K562 (cell line): Measurements from ENCODE around the gene C20orf96. TPM values are rescaled to one million over a fixed set of nuclear protein-coding genes. Genes with fewer than 3 reads are reported as not detected.

Experiments used
- ATAC-seq: fragments of 200-7000 bp; cut with Tn5 transposase; 3 replicates; pipeline ENCODE4 v1.9.1; 2020; ENCODE audit warnings: moderate library complexity
- BruUV-seq: library from RNA; stranded (reverse); fragments of 400-500 nt; replicated peaks from 2 replicates; lab custom pipeline; 2021; lab: Mats Ljungman, UMichigan
- CTCF ChIA-PET: fragments of 300-600 bp; formaldehyde crosslinking; extraction: SDS; loops from one replicate; lab custom pipeline; 2021; ENCODE audit warnings: low intra/inter-chr PET ratio; lab: Yijun Ruan, JAX
- POLR2A ChIA-PET: fragments of 300-600, 350-650 bp; sonication (Branson Sonifier 250); formaldehyde crosslinking; extraction: SDS; loops from one replicate; lab custom pipeline; 2021; ENCODE audit warnings: antibody characterized with exemption, inconsistent platforms; lab: Yijun Ruan, JAX
- DNase-seq, 4 experiments: peaks; one replicate each; pipeline versions ENCODE4 v3.0.0 to v3.0.0-alpha.2; 2011 to 2018; ENCODE audit warnings: low spot score in 3 of 4, mixed read lengths in 3 of 4; ENCODE audit errors: extremely low read depth in 1 of 4
- FAIRE-seq: peaks from 2 replicates; lab custom pipeline; 2011; peaks lifted over from hg19 to GRCh38; lab: Jason Lieb, UNC
- H2AFZ ChIP-seq: 2 replicates; pipeline ENCODE4 v1.6.0; 2011; ENCODE audit warnings: low read depth, low read length, control low read depth, inconsistent platforms
- H3K27ac ChIP-seq: fragments of 200-600 bp; 3 replicates; pipeline ENCODE4 v1.8.0; 2011; ENCODE audit warnings: low read depth, mild to moderate bottlenecking, control low read depth, inconsistent platforms, low read length, moderate library complexity, mixed read lengths; ENCODE audit errors: extremely low read depth
- H3K27me3 ChIP-seq, 2 experiments: fragments of 300-600 bp in 1 of 2; 2 replicates in 1 of 2; 3 replicates in 1 of 2; pipeline versions ENCODE4 v1.6.0 to v1.8.0; 2011; ENCODE audit warnings: inconsistent platforms in 2 of 2, low read length in 2 of 2, mild to moderate bottlenecking in 1 of 2, mixed read lengths in 1 of 2, moderate library complexity in 1 of 2; ENCODE audit not compliant: control insufficient read depth in 2 of 2, insufficient read depth in 2 of 2
- H3K36me3 ChIP-seq: fragments of 300-600 bp; 3 replicates; pipeline ENCODE4 v1.8.0; 2011; ENCODE audit warnings: mild to moderate bottlenecking, low read length, inconsistent platforms; ENCODE audit not compliant: control insufficient read depth, insufficient read depth
- H3K4me1 ChIP-seq, 2 experiments: fragments of 200-600 bp in 1 of 2; replicated peaks in 1 of 2; 2 replicates in 1 of 2; 3 replicates in 1 of 2; pipeline versions ENCODE4 v1.5.1 to v1.8.0; 2011; ENCODE audit warnings: inconsistent platforms in 2 of 2, low read length in 2 of 2, mild to moderate bottlenecking in 1 of 2, mixed read lengths in 1 of 2, moderate library complexity in 1 of 2; ENCODE audit not compliant: control insufficient read depth in 2 of 2, insufficient read depth in 2 of 2
- H3K4me2 ChIP-seq: 2 replicates; pipeline ENCODE4 v1.6.1; 2011; ENCODE audit warnings: low read length, control low read depth, inconsistent platforms, mixed read lengths; ENCODE audit not compliant: insufficient read depth
- H3K4me3 ChIP-seq: fragments of 200-600 bp; sonication (generic), shearing (Covaris generic); 2 replicates; pipeline ENCODE4 v1.5.1; 2016; ENCODE audit warnings: control low read depth, inconsistent platforms
- H3K79me2 ChIP-seq: fragments of 200-600 bp; 3 replicates; pipeline ENCODE4 v1.8.0; 2011; ENCODE audit warnings: low read length, inconsistent platforms; ENCODE audit not compliant: control insufficient read depth, insufficient read depth
- H3K9ac ChIP-seq, 2 experiments: 2 replicates each; pipeline versions ENCODE4 v1.6.0 to v1.6.1; 2011; ENCODE audit warnings: low read depth in 2 of 2, low read length in 2 of 2, control low read depth in 1 of 2, inconsistent platforms in 1 of 2, mild to moderate bottlenecking in 1 of 2, mixed read lengths in 1 of 2; ENCODE audit not compliant: insufficient read depth in 1 of 2
- H3K9me1 ChIP-seq: one replicate; pipeline ENCODE4 v1.6.0; 2011; ENCODE audit warnings: inconsistent platforms, mild to moderate bottlenecking, low read length, moderate library complexity; ENCODE audit not compliant: control insufficient read depth, insufficient read depth
- H3K9me3 ChIP-seq: replicated peaks from 2 replicates; pipeline ENCODE4 v1.5.1; 2011; ENCODE audit warnings: low read depth, low read length, inconsistent platforms; ENCODE audit not compliant: control insufficient read depth, insufficient read depth
- H4K20me1 ChIP-seq: replicated peaks from 2 replicates; pipeline ENCODE4 v1.6.1; 2011; ENCODE audit warnings: low read length, inconsistent platforms, mixed read lengths; ENCODE audit not compliant: control insufficient read depth, insufficient read depth
- ADNP ChIP-seq: fragments of 200-800 bp; sonication (Bioruptor generic); IDR thresholded peaks from 2 replicates; pipeline ENCODE4 v1.6.1; 2016; ENCODE audit warnings: missing genetic modification characterization, missing compliant biosample characterization
- HDAC1 ChIP-seq, 2 experiments: fragments of 450-650 bp; IDR thresholded peaks; 2 replicates each; pipeline ENCODE4 v1.6.1; 2016 to 2017; ENCODE audit warnings: inconsistent platforms in 1 of 2, mild to moderate bottlenecking in 1 of 2, moderate library complexity in 1 of 2
- POLR2G ChIP-seq: fragments of 200-400 bp; formaldehyde crosslinking; IDR thresholded peaks from 2 replicates; pipeline ENCODE4 v1.6.1; 2017; ENCODE audit warnings: low read depth, mild to moderate bottlenecking, antibody characterized with exemption, low read length, moderate library complexity
- WGBS: fragments of 100-300 bp; shearing (Covaris generic); methylation state at CpG from one replicate; pipeline ENCODE4 v1.1.6; 2016; ENCODE audit warnings: low coverage, mixed read lengths; ENCODE audit not compliant: insufficient coverage; ENCODE audit errors: missing lambda C conversion rate; 5-methylcytosine and 5-hydroxymethylcytosine counted together
- in situ Hi-C: fragments of 300-500 bp; cut with MboI; formaldehyde crosslinking; loops from 4 replicates; pipeline ENCODE4 v1.15.0; 2018; ENCODE audit warnings: inconsistent platforms, mixed read lengths
- intact Hi-C: fragments of 100-400 bp; cut with micrococcal nuclease; formaldehyde crosslinking; loops from 2 replicates; pipeline ENCODE4 v1.14.2; 2022
- polyA plus RNA-seq, 8 experiments: library from polyadenylated mRNA; depleted of rRNA in 4 of 8; stranded (reverse) in 5 of 8; unstranded in 3 of 8; fragments of >200 nt; fragmentation: Nextera tagmentation in 2 of 8; fragmentation: Illumina TruSeq in 1 of 8; extraction: Ambion mirVana in 2 of 8; extraction: Trizol in 1 of 8; gene quantifications; 2 replicates each; pipeline versions ENCODE4 v1.2.1 to v1.2.3, GENCODE V29; 2011 to 2014; ENCODE audit warnings: inconsistent platforms in 1 of 8, missing spikeins in 1 of 8
- total RNA-seq, 7 experiments: library from RNA; depleted of rRNA in 6 of 7; stranded (reverse); fragments of >200 nt in 6 of 7; fragmentation: Illumina TruSeq in 2 of 7; extraction: Trizol in 2 of 7; gene quantifications; 2 replicates each; pipeline versions ENCODE4 v1.2.1 to v1.2.3, GENCODE V29; 2011 to 2021; ENCODE audit warnings: low replicate concordance in 1 of 7
- TF ChIP-seq, protein P1 (sequence below): fragments of 450-650 bp; IDR thresholded peaks from 2 replicates; pipeline ENCODE4 v1.6.1; 2016; ENCODE audit warnings: mild to moderate bottlenecking, moderate library complexity
- TF ChIP-seq, protein P2 (sequence below): fragments of 450-650 bp; IDR thresholded peaks from 2 replicates; pipeline ENCODE4 v1.6.1; 2018; ENCODE audit warnings: mild to moderate bottlenecking, low read depth; ENCODE audit not compliant: partially characterized antibody

The C20orf96 gene
- total and polyA plus RNA-seq, 9 of the 15 experiments (the other 6 are each of a cell fraction or from before 2014, with no cell fraction given): 1.7 to 11.7 (median 4.2) TPM

DNA sequence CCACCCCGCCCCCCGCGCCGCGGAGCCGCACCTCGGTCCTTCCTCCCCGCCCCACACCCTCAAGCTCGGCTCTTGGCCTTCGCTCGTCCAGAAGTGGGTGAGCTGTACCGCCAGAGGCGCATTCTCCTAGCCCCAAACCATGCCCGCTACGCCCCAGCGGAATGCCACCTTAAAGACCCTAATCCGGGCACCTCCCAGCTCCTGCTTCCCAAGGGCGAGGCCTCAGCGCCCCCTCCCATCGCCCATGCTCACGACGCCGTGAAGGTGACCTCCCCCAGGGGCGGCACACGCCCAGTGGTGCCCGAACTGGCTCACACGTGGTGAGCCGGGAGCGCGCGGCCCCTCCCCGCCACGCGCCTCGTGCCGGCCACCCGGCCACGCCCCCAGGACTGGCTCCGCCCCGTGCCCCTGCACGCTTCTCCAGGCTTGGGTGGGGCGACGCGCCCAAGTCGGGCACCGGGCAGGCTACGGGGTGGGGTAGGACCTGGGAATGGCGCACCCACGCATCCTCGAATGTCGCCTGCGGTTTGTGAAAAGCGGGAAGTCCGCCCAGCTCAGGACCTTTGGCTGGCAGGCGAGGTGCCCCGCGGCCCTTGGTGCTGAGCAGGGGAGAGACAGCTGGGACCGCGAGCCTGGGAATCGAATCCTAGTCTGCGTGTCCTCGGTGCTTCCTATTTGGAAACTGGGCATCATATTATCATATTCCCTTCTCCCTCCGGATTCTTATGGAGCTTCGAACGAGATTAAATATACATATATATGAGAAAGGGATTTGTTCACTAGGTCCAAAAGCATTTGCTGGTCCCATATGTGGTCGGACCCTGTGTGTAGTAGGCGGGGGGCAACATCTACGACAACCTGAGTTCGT lies 33.9 kb upstream of the C20orf96 start:
- in situ Hi-C loops: no loop called here
- intact Hi-C loops: loop anchor here (2.0 kb wide), 2 partner anchors 28 to 58 kb away; partner anchors contain the start of gene ZCCHC3
- peak overlapping the region; percentile 65 for H3K4me3 ChIP-seq
- no peaks in the 10 kb centered on the region for H3K9me3 ChIP-seq
- ATAC-seq (peak; percentile 74), DNase-seq (peak; percentile 78 to 89 (median 80)), FAIRE-seq (peak; percentile 42)
- H4K20me1 ChIP-seq: peaks cover 6% of the 10 kb centered on the region; the same call in 1 of the 2 replicates
- H3K27ac ChIP-seq: peak overlapping the region; percentile 95
- 0% methylated on average over 36 of the region's 69 CpGs for WGBS
- POLR2A ChIA-PET: interaction anchor here (0.6 to 0.9 kb wide), 5 partner anchors 9 to 105 kb away, joined by 3 to 5 read pairs (median 3); no protein-coding TSS in a partner anchor
- peak overlapping the region; percentile 70 to 91 for H3K9ac ChIP-seq
- H3K27me3 ChIP-seq: no peaks in the 10 kb centered on the region
- peaks cover 17% of the 10 kb centered on the region; the same call in 2 of the 3 replicates for H3K36me3 ChIP-seq
- peak overlapping the region; percentile 96 for H3K4me2 ChIP-seq
- H3K79me2 ChIP-seq: peaks cover 40% of the 10 kb centered on the region
- CTCF ChIA-PET: interaction anchor here (1.3 kb wide), 1 partner anchor 58 kb away, joined by 3 read pairs; no protein-coding TSS in a partner anchor
- H3K9me1 ChIP-seq: no peaks in the 10 kb centered on the region
- peaks cover 8 to 49% of the 10 kb centered on the region in 2 experiments; a peak in 4 of 5 replicates for H3K4me1 ChIP-seq
- peak overlapping the region; percentile 93 for H2AFZ ChIP-seq
- BruUV-seq: TSS peak; percentile 92
- peak; percentile 87 for TF ChIP-seq POLR2G
- TF ChIP-seq HDAC1 (IDR thresholded peaks at IDR 0.05): peak in 1 of 2 experiments; percentile 96; a peak in 2 of 4 replicates
- TF ChIP-seq, protein P1, sequence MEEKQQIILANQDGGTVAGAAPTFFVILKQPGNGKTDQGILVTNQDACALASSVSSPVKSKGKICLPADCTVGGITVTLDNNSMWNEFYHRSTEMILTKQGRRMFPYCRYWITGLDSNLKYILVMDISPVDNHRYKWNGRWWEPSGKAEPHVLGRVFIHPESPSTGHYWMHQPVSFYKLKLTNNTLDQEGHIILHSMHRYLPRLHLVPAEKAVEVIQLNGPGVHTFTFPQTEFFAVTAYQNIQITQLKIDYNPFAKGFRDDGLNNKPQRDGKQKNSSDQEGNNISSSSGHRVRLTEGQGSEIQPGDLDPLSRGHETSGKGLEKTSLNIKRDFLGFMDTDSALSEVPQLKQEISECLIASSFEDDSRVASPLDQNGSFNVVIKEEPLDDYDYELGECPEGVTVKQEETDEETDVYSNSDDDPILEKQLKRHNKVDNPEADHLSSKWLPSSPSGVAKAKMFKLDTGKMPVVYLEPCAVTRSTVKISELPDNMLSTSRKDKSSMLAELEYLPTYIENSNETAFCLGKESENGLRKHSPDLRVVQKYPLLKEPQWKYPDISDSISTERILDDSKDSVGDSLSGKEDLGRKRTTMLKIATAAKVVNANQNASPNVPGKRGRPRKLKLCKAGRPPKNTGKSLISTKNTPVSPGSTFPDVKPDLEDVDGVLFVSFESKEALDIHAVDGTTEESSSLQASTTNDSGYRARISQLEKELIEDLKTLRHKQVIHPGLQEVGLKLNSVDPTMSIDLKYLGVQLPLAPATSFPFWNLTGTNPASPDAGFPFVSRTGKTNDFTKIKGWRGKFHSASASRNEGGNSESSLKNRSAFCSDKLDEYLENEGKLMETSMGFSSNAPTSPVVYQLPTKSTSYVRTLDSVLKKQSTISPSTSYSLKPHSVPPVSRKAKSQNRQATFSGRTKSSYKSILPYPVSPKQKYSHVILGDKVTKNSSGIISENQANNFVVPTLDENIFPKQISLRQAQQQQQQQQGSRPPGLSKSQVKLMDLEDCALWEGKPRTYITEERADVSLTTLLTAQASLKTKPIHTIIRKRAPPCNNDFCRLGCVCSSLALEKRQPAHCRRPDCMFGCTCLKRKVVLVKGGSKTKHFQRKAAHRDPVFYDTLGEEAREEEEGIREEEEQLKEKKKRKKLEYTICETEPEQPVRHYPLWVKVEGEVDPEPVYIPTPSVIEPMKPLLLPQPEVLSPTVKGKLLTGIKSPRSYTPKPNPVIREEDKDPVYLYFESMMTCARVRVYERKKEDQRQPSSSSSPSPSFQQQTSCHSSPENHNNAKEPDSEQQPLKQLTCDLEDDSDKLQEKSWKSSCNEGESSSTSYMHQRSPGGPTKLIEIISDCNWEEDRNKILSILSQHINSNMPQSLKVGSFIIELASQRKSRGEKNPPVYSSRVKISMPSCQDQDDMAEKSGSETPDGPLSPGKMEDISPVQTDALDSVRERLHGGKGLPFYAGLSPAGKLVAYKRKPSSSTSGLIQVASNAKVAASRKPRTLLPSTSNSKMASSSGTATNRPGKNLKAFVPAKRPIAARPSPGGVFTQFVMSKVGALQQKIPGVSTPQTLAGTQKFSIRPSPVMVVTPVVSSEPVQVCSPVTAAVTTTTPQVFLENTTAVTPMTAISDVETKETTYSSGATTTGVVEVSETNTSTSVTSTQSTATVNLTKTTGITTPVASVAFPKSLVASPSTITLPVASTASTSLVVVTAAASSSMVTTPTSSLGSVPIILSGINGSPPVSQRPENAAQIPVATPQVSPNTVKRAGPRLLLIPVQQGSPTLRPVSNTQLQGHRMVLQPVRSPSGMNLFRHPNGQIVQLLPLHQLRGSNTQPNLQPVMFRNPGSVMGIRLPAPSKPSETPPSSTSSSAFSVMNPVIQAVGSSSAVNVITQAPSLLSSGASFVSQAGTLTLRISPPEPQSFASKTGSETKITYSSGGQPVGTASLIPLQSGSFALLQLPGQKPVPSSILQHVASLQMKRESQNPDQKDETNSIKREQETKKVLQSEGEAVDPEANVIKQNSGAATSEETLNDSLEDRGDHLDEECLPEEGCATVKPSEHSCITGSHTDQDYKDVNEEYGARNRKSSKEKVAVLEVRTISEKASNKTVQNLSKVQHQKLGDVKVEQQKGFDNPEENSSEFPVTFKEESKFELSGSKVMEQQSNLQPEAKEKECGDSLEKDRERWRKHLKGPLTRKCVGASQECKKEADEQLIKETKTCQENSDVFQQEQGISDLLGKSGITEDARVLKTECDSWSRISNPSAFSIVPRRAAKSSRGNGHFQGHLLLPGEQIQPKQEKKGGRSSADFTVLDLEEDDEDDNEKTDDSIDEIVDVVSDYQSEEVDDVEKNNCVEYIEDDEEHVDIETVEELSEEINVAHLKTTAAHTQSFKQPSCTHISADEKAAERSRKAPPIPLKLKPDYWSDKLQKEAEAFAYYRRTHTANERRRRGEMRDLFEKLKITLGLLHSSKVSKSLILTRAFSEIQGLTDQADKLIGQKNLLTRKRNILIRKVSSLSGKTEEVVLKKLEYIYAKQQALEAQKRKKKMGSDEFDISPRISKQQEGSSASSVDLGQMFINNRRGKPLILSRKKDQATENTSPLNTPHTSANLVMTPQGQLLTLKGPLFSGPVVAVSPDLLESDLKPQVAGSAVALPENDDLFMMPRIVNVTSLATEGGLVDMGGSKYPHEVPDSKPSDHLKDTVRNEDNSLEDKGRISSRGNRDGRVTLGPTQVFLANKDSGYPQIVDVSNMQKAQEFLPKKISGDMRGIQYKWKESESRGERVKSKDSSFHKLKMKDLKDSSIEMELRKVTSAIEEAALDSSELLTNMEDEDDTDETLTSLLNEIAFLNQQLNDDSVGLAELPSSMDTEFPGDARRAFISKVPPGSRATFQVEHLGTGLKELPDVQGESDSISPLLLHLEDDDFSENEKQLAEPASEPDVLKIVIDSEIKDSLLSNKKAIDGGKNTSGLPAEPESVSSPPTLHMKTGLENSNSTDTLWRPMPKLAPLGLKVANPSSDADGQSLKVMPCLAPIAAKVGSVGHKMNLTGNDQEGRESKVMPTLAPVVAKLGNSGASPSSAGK: peak; percentile 91
- TF ChIP-seq, protein P2, sequence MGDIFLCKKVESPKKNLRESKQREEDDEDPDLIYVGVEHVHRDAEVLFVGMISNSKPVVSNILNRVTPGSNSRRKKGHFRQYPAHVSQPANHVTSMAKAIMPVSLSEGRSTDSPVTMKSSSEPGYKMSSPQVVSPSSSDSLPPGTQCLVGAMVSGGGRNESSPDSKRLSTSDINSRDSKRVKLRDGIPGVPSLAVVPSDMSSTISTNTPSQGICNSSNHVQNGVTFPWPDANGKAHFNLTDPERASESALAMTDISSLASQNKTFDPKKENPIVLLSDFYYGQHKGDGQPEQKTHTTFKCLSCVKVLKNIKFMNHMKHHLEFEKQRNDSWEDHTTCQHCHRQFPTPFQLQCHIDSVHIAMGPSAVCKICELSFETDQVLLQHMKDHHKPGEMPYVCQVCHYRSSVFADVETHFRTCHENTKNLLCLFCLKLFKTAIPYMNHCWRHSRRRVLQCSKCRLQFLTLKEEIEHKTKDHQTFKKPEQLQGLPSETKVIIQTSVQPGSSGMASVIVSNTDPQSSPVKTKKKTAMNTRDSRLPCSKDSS: no peak
- TF ChIP-seq ADNP (tag): no peak
